ENCODE results near the gene LAMA2. TPM values are rescaled to one million over a fixed set of nuclear protein-coding genes. Genes with fewer than 3 reads are reported as not detected.

LAMA2 gene
- polyA plus RNA-seq, 1 of the 3 experiments (the other 2 are of a cell fraction), result 0.92 TPM

DNA sequence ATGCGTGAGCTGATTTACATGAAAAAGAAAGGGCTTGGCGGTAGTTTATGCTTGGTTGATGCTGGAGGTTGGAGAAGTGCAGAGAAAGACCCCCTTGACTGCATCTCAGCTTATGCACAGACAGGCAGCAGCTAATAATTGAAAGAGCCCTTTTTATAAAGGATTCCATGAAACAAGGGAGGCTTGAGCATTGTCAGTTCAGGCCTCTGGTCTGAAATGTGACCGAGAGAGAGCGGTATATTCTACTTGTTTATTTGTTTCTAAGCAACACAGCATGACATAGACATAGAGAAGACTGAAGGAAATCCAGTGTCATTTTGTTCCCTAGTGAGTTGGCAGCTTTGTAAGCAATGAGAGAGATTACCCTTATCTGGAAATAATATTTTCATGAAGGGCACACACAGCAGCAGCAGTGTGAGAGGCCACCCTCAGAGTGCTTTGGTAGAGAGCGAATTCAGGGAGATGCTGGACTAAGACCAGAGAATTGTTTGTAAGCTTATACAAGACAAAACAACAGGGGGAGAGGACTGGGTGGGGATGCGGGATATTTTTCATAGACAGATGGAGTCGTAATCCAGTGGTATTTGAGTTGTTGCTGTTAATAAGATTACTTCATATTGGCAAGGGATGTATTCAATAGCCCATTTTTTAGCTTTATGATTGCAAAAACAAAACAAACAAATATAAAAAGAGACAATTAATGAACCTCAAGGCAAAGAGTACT is 34.6 kb upstream of the LAMA2 start (continued):
- TF ChIP-seq TEAD4 (IDR thresholded peaks at IDR 0.05; ENCODE audit: borderline replicate concordance, insufficient read depth) (no peak), FOSL2 (IDR thresholded peaks at IDR 0.05; ENCODE audit: borderline replicate concordance, low read depth) (no peak), MXI1 (IDR thresholded peaks at IDR 0.05; ENCODE audit: low read depth, low read length) (no peak), ELF1 (IDR thresholded peaks at IDR 0.05) (no peak), CHD2 (IDR thresholded peaks at IDR 0.05; ENCODE audit: low read length, partially characterized antibody) (no peak), EP300 (IDR thresholded peaks at IDR 0.05; ENCODE audit: borderline replicate concordance in 1 of 2, low read depth in 1 of 2, low read length in 1 of 2) (no peak)
- TF ChIP-seq, protein P1, sequence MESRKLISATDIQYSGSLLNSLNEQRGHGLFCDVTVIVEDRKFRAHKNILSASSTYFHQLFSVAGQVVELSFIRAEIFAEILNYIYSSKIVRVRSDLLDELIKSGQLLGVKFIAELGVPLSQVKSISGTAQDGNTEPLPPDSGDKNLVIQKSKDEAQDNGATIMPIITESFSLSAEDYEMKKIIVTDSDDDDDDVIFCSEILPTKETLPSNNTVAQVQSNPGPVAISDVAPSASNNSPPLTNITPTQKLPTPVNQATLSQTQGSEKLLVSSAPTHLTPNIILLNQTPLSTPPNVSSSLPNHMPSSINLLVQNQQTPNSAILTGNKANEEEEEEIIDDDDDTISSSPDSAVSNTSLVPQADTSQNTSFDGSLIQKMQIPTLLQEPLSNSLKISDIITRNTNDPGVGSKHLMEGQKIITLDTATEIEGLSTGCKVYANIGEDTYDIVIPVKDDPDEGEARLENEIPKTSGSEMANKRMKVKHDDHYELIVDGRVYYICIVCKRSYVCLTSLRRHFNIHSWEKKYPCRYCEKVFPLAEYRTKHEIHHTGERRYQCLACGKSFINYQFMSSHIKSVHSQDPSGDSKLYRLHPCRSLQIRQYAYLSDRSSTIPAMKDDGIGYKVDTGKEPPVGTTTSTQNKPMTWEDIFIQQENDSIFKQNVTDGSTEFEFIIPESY (IDR thresholded peaks at IDR 0.05; ENCODE audit: borderline replicate concordance, low read depth), result no peak

DNA sequence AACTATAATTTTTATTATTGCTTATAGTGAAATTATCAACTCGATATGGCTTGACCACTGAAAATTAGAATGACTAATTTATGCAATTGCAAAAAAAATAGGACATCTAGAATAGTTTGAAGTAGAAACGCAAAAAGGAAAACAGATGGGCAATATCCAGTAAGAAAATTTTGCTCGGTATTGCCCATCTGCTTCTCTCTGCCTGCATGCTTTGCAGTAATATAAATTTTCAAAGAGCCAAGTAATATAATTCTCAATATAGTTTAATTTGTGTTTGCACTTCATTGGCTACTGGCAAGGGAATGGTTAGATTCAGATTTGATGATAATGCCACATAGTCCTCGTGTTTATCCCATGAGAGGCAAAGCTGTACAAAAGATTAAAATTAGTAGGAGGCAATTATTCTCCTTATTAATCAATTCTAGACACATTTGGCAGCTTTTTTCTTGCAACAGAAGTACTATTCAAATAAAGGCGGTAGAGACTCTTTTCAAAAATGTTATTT is 27.3 kb upstream of the LAMA2 start:
- Histone ChIP-seq H3K4me2 (no peak overlapping the region), H4K20me1 (ENCODE audit: insufficient read depth) (no peaks in the 10 kb centered on the region), H3K4me3 (ENCODE audit: low read depth in 2 of 2, low read length in 1 of 2) (no peak overlapping the region), H3F3A (replicated peaks; ENCODE audit: insufficient read depth) (no peaks in the 10 kb centered on the region), H3K4me1 (ENCODE audit: control insufficient read depth in 1 of 2, insufficient read depth in 2 of 2, low read depth in 1 of 2, low read length in 1 of 2) (no peaks in the 10 kb centered on the region), H3K27ac (ENCODE audit: low read depth in 2 of 2, low read length in 1 of 2) (no peak overlapping the region), H3K9me2 (no peaks in the 10 kb centered on the region), H3K27me3 (ENCODE audit: insufficient read depth) (0 out of 2 replicates have a peak, but pooled peaks cover 4% of the 10 kb centered on the region), H3K36me3 (replicated peaks in 1 of 2; ENCODE audit: control insufficient read depth in 1 of 2, insufficient read depth in 2 of 2, low read length in 1 of 2) (no peaks in the 10 kb centered on the region), H2AFZ (ENCODE audit: low read depth) (no peak overlapping the region), H3K9me3 (no peaks in the 10 kb centered on the region), H3K79me2 (ENCODE audit: insufficient read depth) (no peaks in the 10 kb centered on the region), H3K9ac (no peak overlapping the region)
- 4% methylated on average over 5 of the region's 5 CpGs for WGBS (ENCODE audit: low lambda C conversion rate)
- CTCF ChIA-PET, result no interaction called here
- TF ChIP-seq GATA2 (CRISPR knock-in tag; IDR thresholded peaks at IDR 0.05) (no peak), RFX5 (IDR thresholded peaks at IDR 0.05; ENCODE audit: low read length) (no peak), EZH2phosphoT487 (IDR thresholded peaks at IDR 0.05; ENCODE audit: borderline replicate concordance, low read depth) (no peak), NFIC (IDR thresholded peaks at IDR 0.05; ENCODE audit: borderline replicate concordance) (no peak), ELF1 (IDR thresholded peaks at IDR 0.05) (no peak), RXRA (IDR thresholded peaks at IDR 0.05; ENCODE audit: borderline replicate concordance, low read depth) (no peak)
- TF ChIP-seq, protein P2, sequence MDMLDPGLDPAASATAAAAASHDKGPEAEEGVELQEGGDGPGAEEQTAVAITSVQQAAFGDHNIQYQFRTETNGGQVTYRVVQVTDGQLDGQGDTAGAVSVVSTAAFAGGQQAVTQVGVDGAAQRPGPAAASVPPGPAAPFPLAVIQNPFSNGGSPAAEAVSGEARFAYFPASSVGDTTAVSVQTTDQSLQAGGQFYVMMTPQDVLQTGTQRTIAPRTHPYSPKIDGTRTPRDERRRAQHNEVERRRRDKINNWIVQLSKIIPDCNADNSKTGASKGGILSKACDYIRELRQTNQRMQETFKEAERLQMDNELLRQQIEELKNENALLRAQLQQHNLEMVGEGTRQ (IDR thresholded peaks at IDR 0.05; ENCODE audit: borderline replicate concordance, low read depth, low read length), result no peak
- TF ChIP-seq, protein P3, sequence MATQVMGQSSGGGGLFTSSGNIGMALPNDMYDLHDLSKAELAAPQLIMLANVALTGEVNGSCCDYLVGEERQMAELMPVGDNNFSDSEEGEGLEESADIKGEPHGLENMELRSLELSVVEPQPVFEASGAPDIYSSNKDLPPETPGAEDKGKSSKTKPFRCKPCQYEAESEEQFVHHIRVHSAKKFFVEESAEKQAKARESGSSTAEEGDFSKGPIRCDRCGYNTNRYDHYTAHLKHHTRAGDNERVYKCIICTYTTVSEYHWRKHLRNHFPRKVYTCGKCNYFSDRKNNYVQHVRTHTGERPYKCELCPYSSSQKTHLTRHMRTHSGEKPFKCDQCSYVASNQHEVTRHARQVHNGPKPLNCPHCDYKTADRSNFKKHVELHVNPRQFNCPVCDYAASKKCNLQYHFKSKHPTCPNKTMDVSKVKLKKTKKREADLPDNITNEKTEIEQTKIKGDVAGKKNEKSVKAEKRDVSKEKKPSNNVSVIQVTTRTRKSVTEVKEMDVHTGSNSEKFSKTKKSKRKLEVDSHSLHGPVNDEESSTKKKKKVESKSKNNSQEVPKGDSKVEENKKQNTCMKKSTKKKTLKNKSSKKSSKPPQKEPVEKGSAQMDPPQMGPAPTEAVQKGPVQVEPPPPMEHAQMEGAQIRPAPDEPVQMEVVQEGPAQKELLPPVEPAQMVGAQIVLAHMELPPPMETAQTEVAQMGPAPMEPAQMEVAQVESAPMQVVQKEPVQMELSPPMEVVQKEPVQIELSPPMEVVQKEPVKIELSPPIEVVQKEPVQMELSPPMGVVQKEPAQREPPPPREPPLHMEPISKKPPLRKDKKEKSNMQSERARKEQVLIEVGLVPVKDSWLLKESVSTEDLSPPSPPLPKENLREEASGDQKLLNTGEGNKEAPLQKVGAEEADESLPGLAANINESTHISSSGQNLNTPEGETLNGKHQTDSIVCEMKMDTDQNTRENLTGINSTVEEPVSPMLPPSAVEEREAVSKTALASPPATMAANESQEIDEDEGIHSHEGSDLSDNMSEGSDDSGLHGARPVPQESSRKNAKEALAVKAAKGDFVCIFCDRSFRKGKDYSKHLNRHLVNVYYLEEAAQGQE (IDR thresholded peaks at IDR 0.05; ENCODE audit: low read depth, low read length), result no peak
- DNase-seq, result no peak
- POLR2A ChIA-PET, result no interaction called here

Data from SK-N-SH (cell line).